Heart right ventricle (tissue), 16 donors: Measurements from ENCODE around the gene CYB5RL. TPM values are rescaled to one million over a fixed set of nuclear protein-coding genes. Genes with fewer than 3 reads are reported as not detected.

Experiments
- ATAC-seq, 8 donors: fragments of 200-7000 bp; cut with Tn5 transposase; one replicate each; pipeline ENCODE4 v1.9.1; 2020; ENCODE audit warnings: mild to moderate bottlenecking in 8 of 8, moderate library complexity in 8 of 8, moderate number of reproducible peaks in 1 of 8
- DNase-seq, 2 donors: peaks; one replicate each; pipeline ENCODE4 v3.0.0-alpha.2; 2020
- H3K27ac ChIP-seq, 10 donors: fragments of 200-600 bp; sonication (generic) in 2 of 10; one replicate each; pipeline versions ENCODE4 v1.5.0 to v1.8.0; 2020 to 2022; ENCODE audit warnings: mild to moderate bottlenecking in 3 of 10
- H3K27me3 ChIP-seq, 7 donors: fragments of 200-600 bp; one replicate each; pipeline ENCODE4 v1.8.0; 2021 to 2022; ENCODE audit warnings: mild to moderate bottlenecking in 2 of 7
- H3K36me3 ChIP-seq, 9 donors: fragments of 200-600 bp; sonication (generic) in 1 of 9; one replicate each; pipeline versions ENCODE4 v1.5.0 to v1.8.0; 2020 to 2022; ENCODE audit warnings: mild to moderate bottlenecking in 2 of 9
- H3K4me1 ChIP-seq, 9 donors: fragments of 200-600 bp; sonication (generic) in 1 of 9; one replicate each; pipeline versions ENCODE4 v1.5.0 to v1.8.0; 2020 to 2022; ENCODE audit warnings: mild to moderate bottlenecking in 4 of 9
- H3K4me3 ChIP-seq, 10 donors: fragments of 200-600 bp; sonication (generic) in 2 of 10; one replicate each; pipeline versions ENCODE4 v1.5.0 to v1.8.0; 2020 to 2022; ENCODE audit warnings: mild to moderate bottlenecking in 7 of 10, moderate library complexity in 2 of 10
- H3K9me3 ChIP-seq, 11 donors: fragments of 200-600 bp in 10 of 11; sonication (generic) in 2 of 11; one replicate each; pipeline versions ENCODE4 v1.5.0 to v1.8.0; 2013 to 2022; ENCODE audit warnings: mild to moderate bottlenecking in 2 of 11, control low read depth in 1 of 11, moderate library complexity in 1 of 11
- WGBS, 2 donors: extraction: QIAGEN DNeasy Blood & Tissue Kit; methylation state at CpG; one replicate each; pipeline ENCODE4 v1.1.7; 2013; ENCODE audit warnings: inconsistent platforms in 1 of 2; 5-methylcytosine and 5-hydroxymethylcytosine counted together
- intact Hi-C, 10 donors: fragments of 100-400 bp; cut with DNase I; formaldehyde crosslinking; loops; one replicate each; pipeline versions ENCODE4 v1.11.1 to v1.14.2; 2022
- polyA plus RNA-seq, 2 donors: library from polyadenylated mRNA; stranded (reverse); fragments of 200-250 nt; gene quantifications; one replicate each; pipeline ENCODE4 v1.2.3, GENCODE V29; 2013
- total RNA-seq, 10 donors: library from RNA; stranded (reverse); fragmentation: NEBNext Ultra II Directional in 3 of 10; extraction: Animal tissue kit (Norgen Biotek cat#: 25700) in 3 of 10; gene quantifications; one replicate each; pipeline versions ENCODE4 v1.2.1 to v1.2.4, GENCODE V29; 2021 to 2023
- TF ChIP-seq, protein P1 (sequence below), 9 donors: fragments of 200-600 bp; sonication (generic) in 2 of 9; IDR thresholded peaks; one replicate each; pipeline versions ENCODE4 v1.5.0 to v1.8.0; 2021 to 2022; ENCODE audit warnings: antibody characterized with exemption in 9 of 9, mild to moderate bottlenecking in 5 of 9, moderate library complexity in 1 of 9
- donor health status: Arrhythmogenic right ventricular cardiomyopathy.
- donor health status: ischemic (EF 13 %, LVEDD 7.1; RV severe dilation, severe dysfunction).
- donor health status: healthy with polysubstance abuse.
- donor health status: DM: no; HTN: yes; CAD: no.
- donor health status: DM: no; HTN: no; CAD: no.
- donor health status: ischemic (EF 25% LVEDD 6.9; RV normal size, moderate dysfunction).
- donor health status: ischemic (EF 25% LVEDD 5.7; RV mildly dilated, moderate dysfunction).
- donor health status: healthy.
- donor health status: DM: yes; HTN: yes; CAD: no.
- donor health status: Ischemic cardiomyopathy.
- donor health status: ischemic (EF 35%, LVEDD 5.7; RV mildly dilated, moderate dysfunction).
- donor health status: nonischemic (EF 11% LVEDD 7.7; RV severe dilation, severe dysfunction).
- donor health status: DM: yes; HTN: yes; CAD: no.
- donor health status: PGD.
- donor health status: ischemic (EF 29% LVEDD 5.4; RV normal size, mild dysfunction).
- donor health status: nonischemic (EF 23%, LVEDD 6.1; RV moderate dilation, normal function).

CYB5RL gene
- total and polyA plus RNA-seq, 12 donors: 0.99 to 8.3 (median 5.4) TPM

DNA sequence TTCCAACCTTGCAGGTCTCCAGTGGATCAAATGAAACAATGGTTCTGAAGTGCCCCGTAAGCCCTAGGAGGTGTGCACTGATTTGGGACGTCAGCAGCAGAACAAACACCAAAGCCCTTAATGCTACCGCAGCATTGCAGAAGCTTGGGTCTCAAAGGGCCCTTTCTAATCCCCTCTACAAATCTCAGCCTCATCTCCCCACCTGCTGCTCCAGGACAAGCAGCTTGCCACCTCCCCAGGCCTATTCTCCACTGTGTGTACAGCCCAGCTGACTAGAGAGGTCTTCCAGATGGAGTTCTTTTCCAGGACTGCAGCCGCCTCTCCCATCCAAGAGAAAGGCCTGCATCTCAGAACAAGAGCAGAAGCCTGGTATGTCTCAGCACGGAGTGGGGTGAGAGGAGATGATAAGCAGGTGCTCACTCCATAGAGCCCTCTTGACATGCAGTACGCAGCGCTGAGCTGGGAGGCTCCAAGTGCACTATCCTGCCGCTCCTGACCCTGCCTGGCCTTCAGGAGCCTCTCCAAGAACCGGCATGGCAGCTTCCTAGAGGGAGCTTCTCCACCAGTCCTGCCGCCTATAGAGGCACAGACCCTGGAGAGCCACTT lies 46.4 kb upstream of the CYB5RL start:
- Histone ChIP-seq H3K27ac (no peak overlapping the region), H3K36me3 (peaks cover 0 to 71% (median 0%) of the 10 kb centered on the region in 9 donors), H3K27me3 (no peaks in the 10 kb centered on the region), H3K4me3 (no peak overlapping the region), H3K4me1 (peaks cover 0 to 34% (median 10%) of the 10 kb centered on the region in 9 donors), H3K9me3 (no peaks in the 10 kb centered on the region)
- DNase-seq: peak in 1 of 2 donors; percentile 18
- intact Hi-C loops: no loop called here
- ATAC-seq: peak in 6 of 8 donors; percentile 16 to 82 (median 53)
- TF ChIP-seq, protein P1, sequence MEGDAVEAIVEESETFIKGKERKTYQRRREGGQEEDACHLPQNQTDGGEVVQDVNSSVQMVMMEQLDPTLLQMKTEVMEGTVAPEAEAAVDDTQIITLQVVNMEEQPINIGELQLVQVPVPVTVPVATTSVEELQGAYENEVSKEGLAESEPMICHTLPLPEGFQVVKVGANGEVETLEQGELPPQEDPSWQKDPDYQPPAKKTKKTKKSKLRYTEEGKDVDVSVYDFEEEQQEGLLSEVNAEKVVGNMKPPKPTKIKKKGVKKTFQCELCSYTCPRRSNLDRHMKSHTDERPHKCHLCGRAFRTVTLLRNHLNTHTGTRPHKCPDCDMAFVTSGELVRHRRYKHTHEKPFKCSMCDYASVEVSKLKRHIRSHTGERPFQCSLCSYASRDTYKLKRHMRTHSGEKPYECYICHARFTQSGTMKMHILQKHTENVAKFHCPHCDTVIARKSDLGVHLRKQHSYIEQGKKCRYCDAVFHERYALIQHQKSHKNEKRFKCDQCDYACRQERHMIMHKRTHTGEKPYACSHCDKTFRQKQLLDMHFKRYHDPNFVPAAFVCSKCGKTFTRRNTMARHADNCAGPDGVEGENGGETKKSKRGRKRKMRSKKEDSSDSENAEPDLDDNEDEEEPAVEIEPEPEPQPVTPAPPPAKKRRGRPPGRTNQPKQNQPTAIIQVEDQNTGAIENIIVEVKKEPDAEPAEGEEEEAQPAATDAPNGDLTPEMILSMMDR (IDR thresholded peaks at IDR 0.05): no peak
- 53 to 66% methylated on average over 10 of the region's 10 CpGs for WGBS, 2 donors

DNA sequence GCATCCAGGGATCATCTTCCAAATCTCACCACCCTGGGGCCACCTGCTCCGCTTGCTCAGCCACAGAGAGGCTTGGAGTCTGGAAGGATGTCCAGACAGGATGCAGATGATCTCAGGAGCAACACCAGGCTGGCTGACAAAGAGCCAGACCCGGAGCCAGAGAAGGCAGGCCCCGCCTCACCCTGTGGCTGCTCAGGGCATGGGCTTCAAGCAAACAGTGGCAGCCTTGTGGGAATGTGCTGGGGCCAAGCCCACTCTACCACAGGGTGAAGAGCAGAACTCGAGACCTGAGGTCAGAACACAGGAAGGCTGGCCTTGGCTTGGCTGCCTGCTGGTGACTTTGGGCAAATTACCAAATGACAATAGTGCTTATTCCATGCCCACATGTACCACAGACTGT lies 45.7 kb upstream of the CYB5RL start:
- ATAC-seq (peak in 5 of 8 donors; percentile 26 to 50 (median 31)), DNase-seq (no peak)
- Histone ChIP-seq H3K9me3 (no peaks in the 10 kb centered on the region), H3K4me3 (no peak overlapping the region), H3K27me3 (no peaks in the 10 kb centered on the region), H3K36me3 (peaks cover 0 to 72% (median 0%) of the 10 kb centered on the region in 9 donors), H3K4me1 (peaks cover 0 to 32% (median 10%) of the 10 kb centered on the region in 9 donors), H3K27ac (no peak overlapping the region)
- TF ChIP-seq, protein P1 (IDR thresholded peaks at IDR 0.05): no peak
- 63% methylated on average over 4 of the region's 4 CpGs for WGBS, 2 donors
- intact Hi-C loops: no loop called here

DNA sequence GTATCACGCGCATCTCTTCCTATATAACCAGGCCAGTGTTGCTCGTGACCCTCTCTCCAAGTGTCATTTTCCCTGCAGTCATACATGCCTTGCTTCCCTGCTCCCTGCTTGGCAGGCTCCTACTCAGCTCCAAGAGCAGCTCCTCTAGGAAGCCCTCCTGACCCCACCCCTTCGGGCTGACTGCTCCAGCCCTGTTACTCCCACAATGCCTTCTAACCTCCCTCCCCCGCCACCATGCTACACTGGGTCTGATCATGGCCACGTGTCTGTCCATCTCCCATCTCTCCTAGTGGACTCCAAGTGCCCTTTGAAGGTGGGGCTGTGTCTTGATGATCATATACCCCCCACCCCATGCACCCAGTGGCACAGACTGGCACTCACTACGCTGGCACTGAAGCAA lies 44.8 kb upstream of the CYB5RL start:
- H3K36me3 ChIP-seq: peaks cover 0 to 75% (median 0%) of the 10 kb centered on the region in 9 donors
- intact Hi-C loops: no loop called here
- H3K27ac ChIP-seq: no peak overlapping the region
- DNase-seq: no peak
- TF ChIP-seq, protein P1 (IDR thresholded peaks at IDR 0.05): no peak
- no peaks in the 10 kb centered on the region for H3K27me3 ChIP-seq
- no peaks in the 10 kb centered on the region for H3K9me3 ChIP-seq
- no peak overlapping the region for H3K4me3 ChIP-seq
- 91 to 94% methylated on average over 7 of the region's 7 CpGs for WGBS, 2 donors
- peaks cover 0 to 27% (median 10%) of the 10 kb centered on the region in 9 donors for H3K4me1 ChIP-seq
- ATAC-seq: no peak

DNA sequence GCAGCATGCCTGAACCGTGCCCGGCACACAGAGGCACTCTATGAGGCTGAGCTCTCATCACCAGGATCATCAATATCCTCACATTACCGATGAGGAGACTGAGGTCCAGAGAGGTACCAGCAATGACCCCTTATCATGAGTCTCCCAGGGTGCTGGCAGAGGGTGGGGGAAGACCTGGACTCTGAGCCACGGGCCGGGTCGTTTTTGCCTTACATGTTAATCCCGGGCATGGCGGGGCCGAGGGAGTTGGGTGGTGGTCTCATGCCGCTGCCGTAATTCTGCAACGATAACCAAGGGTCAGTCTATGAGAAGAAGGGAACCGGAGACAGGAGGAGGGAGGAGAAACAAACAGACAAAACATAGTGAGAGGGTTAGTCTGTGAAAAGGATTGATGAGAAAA lies 43.2 kb upstream of the CYB5RL start:
- ATAC-seq (no peak), DNase-seq (no peak)
- TF ChIP-seq, protein P1 (IDR thresholded peaks at IDR 0.05): no peak
- peaks cover 0 to 80% (median 9%) of the 10 kb centered on the region in 9 donors for H3K36me3 ChIP-seq
- peaks cover 0 to 31% (median 10%) of the 10 kb centered on the region in 9 donors for H3K4me1 ChIP-seq
- 96 to 97% methylated on average over 13 of the region's 13 CpGs for WGBS, 2 donors
- intact Hi-C loops: no loop called here
- H3K27me3 ChIP-seq: no peaks in the 10 kb centered on the region
- no peaks in the 10 kb centered on the region for H3K9me3 ChIP-seq
- H3K4me3 ChIP-seq: no peak overlapping the region
- no peak overlapping the region for H3K27ac ChIP-seq
